ENCODE data around the gene MOG.

Gene MOG

DNA sequence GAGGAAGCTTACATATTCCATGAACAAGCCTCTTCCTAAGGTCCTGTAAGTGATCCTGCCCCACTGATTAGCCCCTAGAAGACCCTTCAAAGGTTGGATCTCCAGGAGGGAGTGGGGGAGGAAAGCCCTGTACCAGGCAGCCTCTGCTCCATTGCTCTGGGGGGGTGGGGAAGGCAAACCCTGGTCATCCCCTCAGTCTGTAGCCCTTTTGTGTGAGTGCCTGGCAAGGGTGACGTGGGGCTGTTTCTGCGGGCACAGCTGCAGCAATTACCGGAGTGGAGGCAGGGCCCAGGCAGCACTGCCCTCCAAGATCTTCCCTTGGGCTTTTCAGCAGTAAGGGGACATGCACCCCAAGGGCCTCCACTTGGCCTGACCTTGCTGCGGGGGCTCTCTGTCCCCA, at the start of gene MOG:
Gene MOG (plus strand): TSS at position 295 of the 400 bp plus-strand sequence. CDS start 118 bp downstream, outside the sequence.
- DNase-seq (ENCODE audit: extremely low read depth in 1 of 2, low read depth in 1 of 2) = no peak

DNA sequence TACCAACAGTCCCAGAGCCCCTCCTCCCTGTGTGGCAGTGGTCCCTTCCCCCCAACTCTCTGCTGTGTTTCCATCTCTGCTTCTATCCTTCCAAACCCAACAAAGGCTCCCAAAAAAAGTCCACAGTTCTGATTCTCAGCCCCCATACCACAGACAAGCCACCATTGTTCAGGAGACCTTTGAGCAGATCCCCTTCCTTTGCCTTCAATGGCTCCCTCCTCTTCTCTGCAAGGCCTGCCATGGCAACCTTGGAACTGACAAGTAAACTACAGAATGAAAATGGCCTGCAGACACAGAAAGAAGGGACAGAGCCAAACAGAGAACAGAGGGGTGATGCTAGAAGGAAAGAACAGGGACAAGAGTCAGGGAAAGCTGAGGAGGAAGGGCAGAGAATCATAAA, 48.8 kb upstream of the MOG start:
- DNase-seq (ENCODE audit: extremely low read depth in 1 of 2, low read depth in 1 of 2) = no peak

- no peak for DNase-seq (ENCODE audit: extremely low read depth in 1 of 2, low read depth in 1 of 2)
Observed at GRCh38 chr6:29610540-29610939, 46.4 kb upstream of the MOG start.

DNA sequence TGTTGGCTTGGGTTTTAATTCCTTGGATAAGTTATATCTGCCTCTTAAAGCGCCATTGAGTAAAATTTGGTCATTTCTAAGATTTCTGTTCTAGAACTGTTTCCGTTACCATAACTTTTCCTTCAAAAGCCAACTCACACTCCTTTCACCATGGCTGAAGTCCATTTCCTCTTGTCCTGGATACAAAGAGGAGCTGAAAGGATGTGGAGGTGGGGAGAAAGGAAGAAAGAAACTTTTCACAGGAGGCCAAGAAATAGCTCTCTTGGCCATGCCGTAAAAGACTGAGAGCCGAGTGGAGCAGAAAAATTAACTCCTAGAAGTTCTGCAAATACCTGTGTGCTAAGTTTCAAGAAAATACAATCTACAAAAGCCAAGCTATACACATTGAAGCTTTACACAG, 45.5 kb upstream of the MOG start:
- no peak for DNase-seq (ENCODE audit: extremely low read depth in 1 of 2, low read depth in 1 of 2)

- DNase-seq (ENCODE audit: extremely low read depth in 1 of 2, low read depth in 1 of 2) = no peak
Observed at GRCh38 chr6:29617782-29618554, 38.9 kb upstream of the MOG start.

- DNase-seq (ENCODE audit: extremely low read depth in 1 of 2, low read depth in 1 of 2) = no peak
Observed at GRCh38 chr6:29619578-29620160, 37.2 kb upstream of the MOG start.

DNA sequence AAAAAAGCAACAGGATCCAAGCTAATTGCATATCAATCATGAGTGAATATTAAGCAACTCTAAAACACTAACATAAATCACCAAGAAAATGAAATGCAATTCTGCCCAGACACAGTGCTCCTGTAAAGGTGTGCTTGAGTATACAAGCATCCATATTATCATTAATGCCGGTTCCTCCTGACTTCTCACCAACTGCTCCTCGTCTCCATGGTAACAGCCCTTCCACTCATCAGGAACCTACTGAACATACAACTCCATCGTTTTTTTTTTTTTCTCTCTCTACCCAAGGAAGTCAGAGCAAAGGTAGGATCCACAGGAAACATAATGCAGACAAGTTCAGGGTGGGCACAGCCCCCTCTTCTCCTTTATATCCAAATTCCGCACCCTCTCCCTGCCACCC, 36.3 kb upstream of the MOG start:
- DNase-seq (ENCODE audit: extremely low read depth in 1 of 2, low read depth in 1 of 2) = no peak

DNA sequence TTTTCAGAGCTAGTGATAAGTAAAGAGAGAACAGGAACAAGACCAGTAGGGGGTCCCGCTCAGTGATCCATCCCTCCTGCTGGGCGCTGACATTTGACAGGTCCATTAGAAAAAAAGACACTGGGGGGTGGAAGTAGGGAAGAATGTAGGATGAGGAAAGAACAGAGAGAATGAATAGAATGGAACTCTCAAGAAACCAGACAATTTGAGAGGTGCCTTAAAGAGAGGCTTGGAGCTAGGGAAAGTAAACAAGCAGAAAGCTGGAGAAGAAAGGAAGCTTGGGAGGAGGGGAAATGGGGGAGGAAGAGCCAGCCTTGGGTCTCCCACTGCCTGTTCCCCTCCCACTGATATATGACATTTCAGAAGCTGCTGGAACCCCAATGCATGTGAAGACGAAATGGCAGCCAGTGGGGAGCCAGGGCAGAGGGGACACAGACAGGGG, 32.4 kb upstream of the MOG start:
- DNase-seq (ENCODE audit: extremely low read depth in 1 of 2, low read depth in 1 of 2) = no peak

DNA sequence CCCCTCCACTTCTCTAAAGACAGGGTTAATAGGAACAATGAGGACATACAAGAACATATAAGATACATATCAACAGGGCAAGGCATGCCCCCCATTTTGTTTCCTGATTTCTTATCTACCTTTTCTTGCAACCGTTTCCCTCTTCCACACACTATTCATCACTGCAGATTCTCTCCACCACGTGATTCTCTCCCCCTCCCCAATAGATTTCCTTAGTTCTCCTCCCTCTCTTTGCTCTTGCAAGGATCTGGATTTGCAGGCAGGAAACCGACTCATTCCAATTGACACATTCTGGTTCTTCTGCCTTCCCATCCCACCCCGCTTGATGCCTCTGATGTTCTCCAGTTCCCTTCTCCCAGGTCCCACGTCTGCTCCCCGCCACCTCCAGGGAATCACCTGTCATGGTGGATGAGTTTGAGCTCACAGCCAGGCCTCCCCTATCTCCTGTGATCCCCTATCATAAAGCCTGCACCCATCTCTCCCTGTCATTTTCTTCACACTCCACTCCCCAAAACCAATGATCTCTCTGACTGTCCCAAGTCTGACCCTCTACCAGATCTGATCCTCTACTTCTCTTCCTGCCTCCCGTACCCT, 31.5 kb upstream of the MOG start:
- DNase-seq (ENCODE audit: extremely low read depth in 1 of 2, low read depth in 1 of 2) = no peak

DNA sequence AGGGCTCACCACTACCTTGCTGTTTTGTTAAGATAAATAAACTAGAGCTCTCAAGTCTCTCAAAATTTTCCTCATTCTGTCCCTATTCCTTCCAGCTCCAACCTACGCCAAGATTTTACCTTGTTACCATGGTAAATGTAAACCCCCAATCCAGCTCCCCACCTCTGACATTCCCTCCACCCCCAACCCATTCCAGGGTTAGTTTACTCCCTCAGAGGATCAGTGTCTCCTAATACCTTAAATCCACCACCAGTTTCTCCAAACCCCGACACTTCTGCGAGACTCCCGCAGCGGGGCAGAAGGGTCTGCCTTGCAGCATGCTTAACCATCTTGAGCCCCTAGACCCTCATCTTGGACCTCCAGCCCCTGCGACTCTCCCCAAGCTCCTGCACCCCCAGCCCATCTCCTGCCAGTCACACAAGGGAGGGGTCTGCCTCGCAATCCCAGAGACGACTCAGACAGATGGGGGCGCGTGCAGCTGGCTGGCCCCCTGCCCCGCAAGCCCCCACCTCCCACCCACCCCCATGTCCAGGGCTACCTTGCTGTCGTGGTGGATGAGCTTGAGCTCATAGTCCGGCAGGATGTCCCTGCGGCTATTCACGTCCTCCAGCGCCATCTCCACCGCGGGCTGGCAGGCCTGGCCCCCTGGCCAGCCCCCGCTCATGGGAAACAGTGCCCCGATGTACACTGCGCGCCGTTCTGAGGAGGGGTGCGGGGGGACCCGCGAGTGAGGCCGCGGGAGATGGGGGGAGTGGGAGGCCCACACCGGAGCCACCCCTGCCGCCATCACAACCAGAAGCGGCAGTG, 29.7 kb upstream of the MOG start:
- DNase-seq (ENCODE audit: extremely low read depth in 1 of 2, low read depth in 1 of 2) = no peak

- peak in 1 of 2 donors; percentile 28 for DNase-seq (ENCODE audit: extremely low read depth in 1 of 2, low read depth in 1 of 2)
Observed at GRCh38 chr6:29627755-29628418, 29.0 kb upstream of the MOG start.

GRCh38 chr6:29628419-29629281, 28.2 kb upstream of the MOG start:
- peak in 1 of 2 donors; percentile 27 for DNase-seq (ENCODE audit: extremely low read depth in 1 of 2, low read depth in 1 of 2)

- DNase-seq (ENCODE audit: extremely low read depth in 1 of 2, low read depth in 1 of 2) = no peak
Observed at GRCh38 chr6:29629571-29629970, 27.3 kb upstream of the MOG start.

DNA sequence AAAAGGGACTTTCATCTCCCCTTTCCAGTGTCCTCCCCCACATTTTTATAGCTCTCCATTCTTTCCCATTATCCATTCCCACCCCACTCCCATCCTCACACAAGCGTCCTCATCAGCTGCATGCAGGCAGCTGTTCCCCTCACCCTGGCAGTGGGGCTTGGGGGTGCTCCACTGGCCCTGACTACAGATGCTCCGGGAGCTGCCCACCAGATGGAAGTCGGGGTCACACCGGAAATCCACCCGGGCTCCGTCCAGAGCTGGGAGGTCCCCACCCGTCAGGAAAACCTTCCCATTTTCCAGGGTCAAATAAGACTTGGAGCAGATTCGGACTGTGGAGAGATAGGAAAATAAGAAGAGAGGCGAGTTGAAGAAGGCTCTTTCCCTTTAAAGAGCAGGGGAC, 26.6 kb upstream of the MOG start:
- DNase-seq (ENCODE audit: extremely low read depth in 1 of 2, low read depth in 1 of 2) = no peak

DNA sequence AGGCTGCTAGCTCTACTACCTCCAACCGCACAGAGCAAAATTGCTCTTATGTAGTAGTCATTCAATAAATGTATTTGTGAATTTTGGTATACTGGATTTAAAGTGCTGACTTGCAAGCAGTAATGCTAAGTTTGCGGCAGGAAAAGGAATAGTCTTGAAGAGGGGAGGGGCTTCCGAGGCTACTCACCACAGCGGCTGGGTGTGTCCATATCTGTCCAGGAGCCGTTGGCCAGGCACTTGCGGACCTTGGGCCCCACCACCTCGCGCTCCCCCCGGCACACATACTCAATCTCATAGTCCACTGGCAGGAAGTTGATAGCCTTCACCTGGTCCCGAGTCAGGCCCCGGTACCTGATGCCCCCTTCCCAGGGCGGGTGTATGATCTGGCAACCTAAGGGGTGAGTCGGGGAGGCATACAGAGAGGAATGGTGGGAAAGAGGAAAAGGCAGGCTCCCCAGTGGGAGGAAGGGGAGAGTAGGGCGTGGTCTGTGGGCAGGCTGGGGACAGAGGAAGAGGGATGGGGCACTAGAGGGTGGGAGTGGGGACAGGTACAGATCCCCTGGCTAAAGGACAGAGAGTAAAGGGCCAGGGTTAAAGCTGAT, 25.6 kb upstream of the MOG start:
- DNase-seq (ENCODE audit: extremely low read depth in 1 of 2, low read depth in 1 of 2) = no peak

DNA sequence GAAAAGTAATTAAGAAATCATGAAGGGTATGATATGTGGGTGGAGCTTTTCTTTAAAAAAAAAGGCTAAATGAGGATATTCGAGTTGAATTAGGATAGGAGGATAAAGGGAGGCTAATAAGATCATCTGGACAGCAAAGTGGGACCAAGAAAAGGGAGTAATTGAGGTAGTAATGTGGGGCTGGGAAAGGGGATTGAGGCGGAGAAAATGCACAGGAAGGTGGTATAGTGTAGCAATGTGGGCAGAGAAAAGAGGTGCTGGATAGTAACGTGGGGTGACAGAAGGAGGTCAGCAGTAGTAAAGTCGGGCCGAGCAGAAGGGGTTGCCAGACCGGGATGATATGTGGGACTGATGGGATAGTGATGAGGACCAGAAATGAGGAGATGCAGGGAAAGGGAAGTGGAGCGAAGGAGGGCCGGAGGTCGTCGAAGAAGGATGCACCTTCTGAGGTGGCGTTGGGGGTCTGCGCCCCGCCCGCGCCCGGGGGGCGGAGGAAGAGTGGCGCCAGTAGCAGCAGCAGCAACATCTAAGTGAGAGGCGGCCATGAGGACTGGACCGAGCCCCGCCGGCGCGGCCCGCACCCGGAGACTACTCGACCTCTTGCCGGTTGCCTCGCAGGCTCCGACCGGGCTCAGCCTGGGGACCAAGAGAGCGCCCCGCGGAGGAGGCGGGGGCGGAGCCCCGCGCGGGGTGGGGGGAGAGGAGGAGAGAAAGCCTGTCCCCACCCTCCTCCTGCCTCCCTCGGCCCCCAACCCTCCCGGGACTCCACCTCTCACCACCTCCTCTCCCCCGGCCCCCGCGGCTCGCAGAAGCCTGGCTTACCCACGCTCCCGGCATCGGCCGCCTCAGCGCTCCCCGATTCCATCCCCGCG, 24.8 kb upstream of the MOG start:
- DNase-seq (ENCODE audit: extremely low read depth in 1 of 2, low read depth in 1 of 2) = peak in 1 of 2 donors; percentile 49

GRCh38 chr6:29632789-29633533, 23.9 kb upstream of the MOG start, which contains the start of gene GABBR1:
GABBR1 (minus strand) TSS chr6:29633183; CDS start chr6:29632385, 798 bp downstream.
- peak in 1 of 2 donors; percentile 52 for DNase-seq (ENCODE audit: extremely low read depth in 1 of 2, low read depth in 1 of 2)

GRCh38 chr6:29633534-29633905, 23.4 kb upstream of the MOG start:
- DNase-seq (ENCODE audit: extremely low read depth in 1 of 2, low read depth in 1 of 2) = no peak
